NCI-H774 (cell line): ENCODE results near the gene NGF.
A peak's percentile ranks its signal among the peaks of the same experiment; 100 is the strongest.

Experiments
- DNase-seq: peaks from one replicate; lab custom pipeline; 2025; lab: John Stamatoyannopoulos, UW

The NGF gene

GRCh38 chr1:115336741-115337140 is 1.3 kb downstream of the NGF start:
- no peak for DNase-seq

DNA sequence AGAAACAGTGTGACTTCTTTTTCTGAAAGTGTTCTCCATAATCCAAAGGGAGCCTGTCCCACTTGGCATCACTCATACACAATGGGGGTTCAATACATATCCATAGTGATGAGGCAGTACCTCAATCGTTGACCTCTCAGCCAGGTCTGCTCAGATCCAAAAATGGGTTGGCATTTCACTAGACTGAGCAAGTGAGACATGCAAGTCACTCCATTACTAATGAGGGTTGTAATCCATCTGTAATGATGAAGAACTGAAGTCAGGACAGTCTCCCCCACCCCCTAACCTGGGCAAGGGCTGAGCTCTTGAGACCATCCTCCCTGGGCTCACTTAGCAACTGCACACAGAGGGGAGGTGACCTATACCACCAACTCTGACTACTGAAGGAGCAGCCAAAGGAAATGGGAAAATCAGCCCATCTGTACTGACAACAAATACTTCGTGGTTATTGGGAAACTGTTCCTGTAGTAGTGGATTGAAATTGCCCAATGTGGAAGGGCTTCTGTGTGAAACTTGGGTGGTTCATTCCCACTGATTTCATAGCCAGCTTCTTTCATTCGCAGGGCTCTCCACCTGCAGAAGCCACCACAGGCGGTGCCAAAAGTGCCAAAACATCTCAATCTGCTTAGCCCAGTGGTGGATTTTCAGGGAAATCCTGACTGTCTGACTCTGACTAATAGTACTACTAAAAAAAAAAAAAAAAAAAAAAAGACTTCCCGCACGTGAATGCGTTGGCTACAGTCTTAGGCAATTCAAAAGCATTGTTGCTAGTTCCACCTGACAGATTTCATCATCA is 5.0 kb downstream of the NGF start:
- no peak for DNase-seq

- no peak for DNase-seq
Observed at GRCh38 chr1:115331558-115332331, 6.3 kb downstream of the NGF start.

GRCh38 chr1:115330480-115331013 is 7.5 kb downstream of the NGF start:
- DNase-seq, result no peak

- DNase-seq, result no peak
Observed at GRCh38 chr1:115329965-115330364, 8.1 kb downstream of the NGF start.

- no peak for DNase-seq
Observed at GRCh38 chr1:115327270-115327669, 10.8 kb downstream of the NGF start.

- DNase-seq, result no peak
Observed at GRCh38 chr1:115326419-115326818, 11.6 kb downstream of the NGF start.

DNA sequence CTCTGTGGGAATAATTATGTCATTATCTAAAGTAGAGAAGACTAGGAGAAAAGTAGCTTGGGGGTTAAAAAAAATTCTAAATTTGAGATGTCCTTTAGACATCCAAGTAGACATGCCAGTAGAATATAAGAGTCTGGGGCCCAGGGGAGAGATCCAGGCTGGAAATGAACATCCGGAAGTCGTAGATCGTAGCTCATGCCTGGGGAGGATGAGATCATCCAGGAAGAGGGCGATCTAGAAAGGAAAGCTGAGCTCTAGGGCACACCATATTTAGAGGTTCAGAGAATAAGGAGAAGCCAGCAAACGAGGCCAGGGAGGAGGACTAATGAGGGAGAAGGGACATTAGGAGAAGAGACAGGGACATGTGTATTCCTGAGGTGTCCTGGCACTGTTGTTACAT is 12.2 kb downstream of the NGF start:
- no peak for DNase-seq

GRCh38 chr1:115324649-115325420 is 13.2 kb downstream of the NGF start:
- DNase-seq, result no peak

GRCh38 chr1:115323366-115324004 is 14.6 kb downstream of the NGF start:
- no peak for DNase-seq

DNA sequence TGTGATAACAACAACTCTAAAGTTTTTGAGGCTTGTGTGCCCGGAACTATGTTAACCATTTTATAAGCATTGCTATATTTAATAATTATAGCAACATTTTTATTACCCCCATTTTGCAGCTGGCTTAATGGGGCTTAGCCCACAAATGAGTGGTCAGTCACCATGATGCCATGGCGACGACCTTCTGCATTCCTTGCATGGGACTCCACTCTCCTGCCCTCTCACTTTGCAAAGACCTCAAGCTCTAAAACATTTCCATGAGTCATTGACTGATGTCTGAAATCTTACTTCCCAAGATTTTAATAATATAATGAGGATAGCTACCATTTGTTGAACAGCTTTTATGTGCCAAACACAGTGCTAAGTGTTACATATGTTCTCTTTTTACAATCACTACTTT is 15.4 kb downstream of the NGF start:
- DNase-seq, result no peak

GRCh38 chr1:115320377-115320776 is 17.7 kb downstream of the NGF start:
- no peak for DNase-seq

- DNase-seq, result no peak
Observed at GRCh38 chr1:115319706-115320105, 18.3 kb downstream of the NGF start.

- DNase-seq, result peak; percentile 37
Observed at GRCh38 chr1:115317101-115318012, 20.7 kb downstream of the NGF start.

GRCh38 chr1:115314765-115315164 is 23.3 kb downstream of the NGF start:
- DNase-seq, result no peak

GRCh38 chr1:115314092-115314491 is 24.0 kb downstream of the NGF start:
- DNase-seq, result no peak

GRCh38 chr1:115313182-115313581 is 24.9 kb downstream of the NGF start:
- no peak for DNase-seq

DNA sequence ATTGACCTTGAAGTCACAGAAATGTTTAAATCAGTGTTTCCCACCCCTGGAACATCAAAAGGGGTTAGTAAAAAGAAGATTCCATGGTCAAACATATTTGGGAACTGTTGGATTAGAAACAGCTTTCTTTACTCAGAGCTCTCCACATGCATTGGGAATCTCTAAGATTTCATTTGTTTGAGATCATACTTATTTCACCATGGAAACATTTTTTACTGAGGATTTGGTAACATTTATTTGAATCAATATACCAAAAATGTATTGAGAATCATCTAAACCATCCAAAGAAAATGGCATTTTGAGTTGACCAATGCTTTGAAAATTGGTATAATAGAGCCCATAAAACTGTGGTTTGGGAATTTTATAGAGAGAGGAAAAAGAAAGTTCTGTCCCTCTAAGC is 25.3 kb downstream of the NGF start:
- no peak for DNase-seq

GRCh38 chr1:115311474-115311989 is 26.5 kb downstream of the NGF start:
- DNase-seq, result no peak
